ENCODE measurements around the gene NSD1.

GRCh38 chr5:177141496-177141895 is 7.9 kb downstream of the NSD1 start:
- TF ChIP-seq CTCF (conservative IDR thresholded peaks at IDR 0.05; ENCODE audit: low read depth, low read length) (no peak), EZH2 (IDR thresholded peaks at IDR 0.05; ENCODE audit: low read length, unreplicated experiment) (no peak)
